Stomach (tissue), 4 donors: ENCODE measurements around the gene LYPD6B.

Experiments used
- POLR2A ChIP-seq, 4 donors: fragments of 450-650 bp; IDR thresholded peaks; one replicate each; pipeline ENCODE4 v1.6.1; 2016; ENCODE audit warnings: antibody characterized with exemption in 4 of 4, control low read depth in 2 of 4, mild to moderate bottlenecking in 1 of 4, moderate library complexity in 1 of 4
- POLR2AphosphoS5 ChIP-seq, 3 donors: sonication (generic); formaldehyde crosslinking; IDR thresholded peaks; one replicate each; pipeline ENCODE4 v1.6.1; 2016; ENCODE audit warnings: antibody characterized with exemption in 3 of 3
- TF ChIP-seq, protein P1 (sequence below), 7 experiments: fragments of 450-650 bp in 4 of 7; fragments of 200-600 bp in 3 of 7; sonication (generic) in 3 of 7; IDR thresholded peaks; one replicate each; pipeline ENCODE4 v1.5.1; 2016 to 2019; ENCODE audit warnings: antibody characterized with exemption in 7 of 7, control low read depth in 2 of 7, mild to moderate bottlenecking in 1 of 7

DNA sequence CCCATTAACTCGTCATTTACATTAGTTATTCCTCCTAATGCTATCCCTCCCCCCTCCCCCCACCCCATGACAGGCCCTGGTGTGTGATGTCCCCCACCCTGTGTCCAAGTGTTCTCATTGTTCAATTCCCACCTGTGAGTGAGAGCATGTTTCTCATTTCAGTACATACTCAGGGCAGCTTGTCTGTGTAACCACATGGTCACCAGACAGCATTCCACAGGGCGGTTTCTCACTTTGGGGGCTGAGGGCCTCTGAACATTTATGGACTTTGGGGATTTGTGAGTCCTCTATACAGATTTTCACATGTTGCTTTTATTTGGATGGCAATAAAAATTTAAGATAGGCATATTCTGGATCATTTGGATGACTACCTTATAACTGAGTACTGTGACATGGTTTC is 84.0 kb downstream of the LYPD6B start:
- TF ChIP-seq, protein P1, sequence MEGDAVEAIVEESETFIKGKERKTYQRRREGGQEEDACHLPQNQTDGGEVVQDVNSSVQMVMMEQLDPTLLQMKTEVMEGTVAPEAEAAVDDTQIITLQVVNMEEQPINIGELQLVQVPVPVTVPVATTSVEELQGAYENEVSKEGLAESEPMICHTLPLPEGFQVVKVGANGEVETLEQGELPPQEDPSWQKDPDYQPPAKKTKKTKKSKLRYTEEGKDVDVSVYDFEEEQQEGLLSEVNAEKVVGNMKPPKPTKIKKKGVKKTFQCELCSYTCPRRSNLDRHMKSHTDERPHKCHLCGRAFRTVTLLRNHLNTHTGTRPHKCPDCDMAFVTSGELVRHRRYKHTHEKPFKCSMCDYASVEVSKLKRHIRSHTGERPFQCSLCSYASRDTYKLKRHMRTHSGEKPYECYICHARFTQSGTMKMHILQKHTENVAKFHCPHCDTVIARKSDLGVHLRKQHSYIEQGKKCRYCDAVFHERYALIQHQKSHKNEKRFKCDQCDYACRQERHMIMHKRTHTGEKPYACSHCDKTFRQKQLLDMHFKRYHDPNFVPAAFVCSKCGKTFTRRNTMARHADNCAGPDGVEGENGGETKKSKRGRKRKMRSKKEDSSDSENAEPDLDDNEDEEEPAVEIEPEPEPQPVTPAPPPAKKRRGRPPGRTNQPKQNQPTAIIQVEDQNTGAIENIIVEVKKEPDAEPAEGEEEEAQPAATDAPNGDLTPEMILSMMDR (IDR thresholded peaks at IDR 0.05), result no peak
- no peak for TF ChIP-seq POLR2AphosphoS5 (IDR thresholded peaks at IDR 0.05)
- no peak for TF ChIP-seq POLR2A (IDR thresholded peaks at IDR 0.05)
